GM12874 (cell line): Measurements from ENCODE around the gene DLGAP1.

Experiments used
- CTCF ChIP-seq: IDR thresholded peaks from 2 replicates; pipeline ENCODE4 v1.5.1; 2011; ENCODE audit warnings: low read depth, mild to moderate bottlenecking, control low read depth, low read length, moderate library complexity; ENCODE audit not compliant: insufficient read depth

DLGAP1 gene

GRCh38 chr18:4455113-4455811 is at the start of gene DLGAP1:
DLGAP1 (minus strand) TSS chr18:4455307.
- TF ChIP-seq CTCF = peak; percentile 16; the same call in 1 of the 2 replicates

- no peak for TF ChIP-seq CTCF
These were observed 13.4 kb upstream of the DLGAP1 start for GRCh38 chr18:4468511-4468910.

GRCh38 chr18:4454537-4455112 is 482 bp downstream of the DLGAP1 start:
- TF ChIP-seq CTCF = no peak

GRCh38 chr18:4453874-4454536 is 1.1 kb downstream of the DLGAP1 start:
- TF ChIP-seq CTCF = no peak

GRCh38 chr18:4453567-4453873 is 1.6 kb downstream of the DLGAP1 start:
- no peak for TF ChIP-seq CTCF

- TF ChIP-seq CTCF = no peak
These were observed 4.9 kb downstream of the DLGAP1 start for GRCh38 chr18:4450065-4450658.

- no peak for TF ChIP-seq CTCF
These were observed 9.2 kb downstream of the DLGAP1 start for GRCh38 chr18:4445902-4446301.
